ENCODE results near the gene FMO5.
"Not testable (repeated sequence)": the region's sequence is repeated elsewhere in the genome, so short reads cannot be mapped to it uniquely, and the experiment has no call there.

Gene FMO5

DNA sequence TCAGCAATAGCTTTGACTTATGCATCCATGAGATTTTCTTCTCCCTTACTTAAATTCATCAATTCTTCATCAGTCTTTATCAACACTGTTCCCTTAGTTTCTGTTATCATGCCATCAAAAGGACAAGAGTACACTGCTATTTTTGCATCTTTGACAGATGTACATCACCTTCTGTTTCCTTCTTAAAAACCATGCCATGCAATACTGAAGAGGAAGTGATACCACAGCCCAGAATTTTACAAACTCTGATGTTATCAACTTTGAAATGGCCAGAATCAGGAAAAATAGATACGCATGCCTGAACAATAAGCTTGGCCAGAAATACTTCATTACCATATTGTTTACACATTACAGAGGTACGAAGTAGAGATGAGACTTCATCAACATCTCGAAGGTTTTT, 21.1 kb downstream of the FMO5 start:
- no peak for DNase-seq

DNA sequence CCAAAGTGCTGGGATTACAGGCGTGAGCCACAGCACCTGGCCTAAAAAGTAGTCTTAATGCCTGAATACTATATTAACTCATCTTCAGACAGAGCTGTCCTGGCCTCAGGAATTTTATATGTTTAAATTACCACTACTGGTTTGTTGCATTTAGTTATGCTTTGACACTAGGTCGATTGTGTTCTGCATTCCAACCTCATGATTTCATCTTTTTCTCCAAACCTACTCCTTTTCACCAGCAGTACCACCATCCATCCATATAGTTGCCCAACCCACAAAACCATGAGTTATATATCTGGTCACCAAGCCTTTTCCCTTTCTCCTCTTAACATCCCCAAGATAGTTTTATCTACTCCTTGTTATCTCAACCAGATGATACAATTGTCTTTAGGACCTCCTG, 22.6 kb downstream of the FMO5 start:
- no peak for DNase-seq

DNA sequence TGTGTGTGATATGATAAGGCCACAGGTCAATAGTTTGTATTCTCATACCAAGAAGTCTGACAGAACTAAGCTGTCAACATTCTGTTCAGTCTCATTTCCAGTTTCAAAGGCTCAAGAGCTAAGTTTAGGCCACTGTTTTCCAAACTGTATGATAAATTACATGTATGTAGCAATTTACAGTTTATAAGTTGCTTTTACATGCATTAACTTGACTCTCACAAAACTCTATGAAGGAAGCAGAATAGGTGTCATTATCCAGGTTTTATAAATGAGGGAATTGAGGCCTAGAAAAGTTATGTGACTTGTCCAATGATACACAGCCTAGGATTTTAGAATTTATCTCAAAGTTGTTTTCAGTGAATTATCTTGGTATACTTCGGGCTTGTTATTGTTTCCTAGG, 23.4 kb downstream of the FMO5 start:
- DNase-seq = no peak

GRCh38 chr1:147201276-147201675, 23.9 kb downstream of the FMO5 start:
- peak; percentile 11 for DNase-seq

GRCh38 chr1:147197324-147197723, 27.8 kb downstream of the FMO5 start:
- DNase-seq = not testable (repeated sequence)

DNA sequence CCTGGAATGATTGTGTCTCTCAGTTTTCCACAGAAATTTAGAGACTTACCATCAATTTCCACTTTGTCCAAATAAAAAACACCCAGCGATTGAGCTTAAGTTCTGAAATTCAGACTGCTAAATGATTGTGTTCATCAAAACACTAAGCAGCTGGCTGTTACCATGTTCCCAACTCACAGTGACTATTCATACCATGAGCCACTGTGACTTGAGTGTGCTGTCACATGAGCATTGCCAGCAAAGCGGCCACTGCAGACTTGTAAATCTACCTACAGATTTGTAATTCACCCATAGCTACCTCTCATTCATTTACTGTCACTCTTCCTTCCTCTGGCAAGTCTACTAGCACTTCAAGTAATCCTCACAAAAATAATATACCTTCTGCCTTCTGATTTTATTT, 35.6 kb downstream of the FMO5 start:
- no peak for DNase-seq

- DNase-seq = no peak
Measured at GRCh38 chr1:147185432-147185831, 39.7 kb downstream of the FMO5 start.

DNA sequence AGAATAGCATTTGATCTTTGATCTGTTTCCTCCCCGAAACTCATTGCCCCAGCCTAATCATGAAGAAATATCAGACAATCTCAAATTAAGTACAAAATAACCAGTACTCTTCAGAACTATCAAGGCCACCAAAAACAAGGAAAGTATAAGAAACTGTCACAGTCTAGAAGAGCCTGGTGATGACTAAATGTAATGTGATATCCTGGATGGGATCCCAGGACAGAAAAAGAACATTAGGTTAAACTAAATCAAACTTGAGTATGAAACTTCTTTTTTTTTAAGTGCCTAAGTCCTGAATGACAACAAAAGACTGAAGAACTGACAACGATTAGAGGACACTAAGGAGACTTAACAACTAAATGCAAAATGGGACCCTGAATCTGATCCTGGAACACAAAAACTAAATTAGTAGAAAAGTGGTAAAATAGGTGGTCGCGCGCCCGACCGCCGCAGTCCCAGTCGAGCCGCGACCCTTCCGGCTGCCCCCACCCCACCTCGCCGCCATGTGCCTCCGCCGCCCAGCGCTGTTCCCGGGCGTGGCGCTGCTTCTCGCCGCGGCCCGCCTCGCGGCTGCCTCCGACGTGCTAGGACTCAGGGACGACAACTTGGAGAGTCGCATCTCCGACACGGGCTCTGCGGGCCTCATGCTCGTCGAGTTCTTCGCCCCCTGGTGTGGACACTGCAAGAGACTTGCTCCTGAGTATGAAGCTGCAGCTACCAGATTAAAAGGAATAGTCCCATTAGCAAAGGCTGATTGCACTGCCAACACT, 47.3 kb downstream of the FMO5 start:
- peak; percentile 24 for DNase-seq

DNA sequence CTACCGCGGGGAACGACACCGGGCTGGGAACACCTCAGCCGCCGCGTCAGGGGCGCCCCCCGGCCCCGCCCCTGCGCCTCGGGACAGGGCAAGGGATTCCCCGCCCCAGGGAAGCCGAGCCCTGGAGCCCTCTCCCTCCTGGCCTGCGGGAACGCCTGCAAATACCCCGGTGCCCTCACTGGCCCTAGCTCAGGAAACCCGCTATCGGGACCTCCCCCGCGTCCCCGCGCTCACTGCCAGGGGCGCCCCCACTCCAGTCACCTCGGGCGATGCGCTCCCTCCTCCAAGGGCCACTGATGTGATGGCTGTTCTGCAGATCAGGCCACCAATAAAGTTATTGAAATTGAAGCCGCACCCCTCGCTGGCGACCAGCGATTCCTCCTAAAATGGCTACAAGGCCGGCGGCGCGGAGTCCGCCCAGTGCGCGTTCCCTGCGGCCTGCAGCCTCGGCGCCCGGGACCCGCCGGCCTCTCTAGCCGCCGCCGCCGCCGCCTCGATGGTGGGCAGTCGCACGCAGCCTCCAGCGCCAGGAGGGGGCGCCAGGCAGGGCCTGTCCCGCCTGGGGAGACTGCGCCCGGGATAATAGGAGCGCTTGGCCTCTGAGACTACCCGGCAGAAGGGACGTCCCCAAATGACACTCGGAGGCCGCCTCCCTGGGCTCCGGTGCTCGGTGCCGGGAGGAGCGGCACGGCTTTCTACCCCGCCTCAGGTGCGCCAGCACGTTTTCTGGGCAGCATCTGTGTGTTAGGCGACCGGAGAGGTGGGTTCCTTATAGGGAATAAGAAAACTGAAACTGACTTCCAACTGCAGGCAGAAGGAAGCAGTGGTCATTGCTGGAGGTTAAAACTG, 52.7 kb downstream of the FMO5 start, which contains the start of gene PRKAB2:
PRKAB2 (minus strand) TSS at position 303 of the 849 bp plus-strand sequence. CDS start 326 bp downstream, outside the sequence.
- DNase-seq = peak; percentile 97

- no peak for DNase-seq
Measured at GRCh38 chr1:147171399-147172167, 53.6 kb downstream of the FMO5 start.

- DNase-seq = no peak
Measured at GRCh38 chr1:147169840-147170674, 55.1 kb downstream of the FMO5 start.

GRCh38 chr1:147169171-147169570, 56.0 kb downstream of the FMO5 start:
- DNase-seq = no peak

- DNase-seq = no peak
Measured at GRCh38 chr1:147168626-147169058, 56.5 kb downstream of the FMO5 start.

DNA sequence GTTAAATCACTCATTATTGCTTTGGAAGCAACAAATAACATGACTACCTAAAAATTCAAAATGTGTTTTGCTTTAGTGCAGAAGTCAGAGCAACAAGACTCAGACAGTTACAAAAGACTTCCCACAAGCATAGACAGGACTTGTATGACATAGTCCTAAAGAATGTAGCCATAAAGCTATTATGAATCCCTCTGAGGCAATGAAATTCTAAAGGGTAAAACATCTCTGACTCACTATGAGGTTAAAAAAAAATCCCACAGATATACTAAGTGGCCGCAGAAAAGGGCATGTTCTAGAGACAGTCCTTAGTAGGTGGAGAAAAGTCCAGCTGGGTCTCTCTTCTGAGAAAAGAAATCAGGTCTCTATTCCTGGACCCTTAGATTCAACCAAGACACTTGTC, 57.8 kb downstream of the FMO5 start:
- no peak for DNase-seq

DNA sequence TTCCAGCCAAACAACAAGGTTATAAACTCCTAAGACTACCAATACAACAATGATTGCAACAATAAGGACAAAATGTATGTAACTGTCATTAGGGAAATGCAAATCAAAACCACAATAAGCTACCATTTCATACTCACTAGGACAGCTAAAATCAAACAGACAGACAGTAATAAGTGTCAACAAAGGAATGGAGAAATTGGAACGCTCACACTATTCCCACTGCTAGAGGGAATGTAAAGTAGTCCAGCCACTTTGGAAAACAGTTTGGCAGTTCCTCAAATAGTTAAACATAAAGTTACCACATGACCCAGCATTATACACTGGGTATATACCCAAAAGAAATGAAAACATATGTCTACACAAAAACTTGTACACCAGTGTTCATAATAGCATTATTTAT, 62.1 kb downstream of the FMO5 start:
- no peak for DNase-seq

DNA sequence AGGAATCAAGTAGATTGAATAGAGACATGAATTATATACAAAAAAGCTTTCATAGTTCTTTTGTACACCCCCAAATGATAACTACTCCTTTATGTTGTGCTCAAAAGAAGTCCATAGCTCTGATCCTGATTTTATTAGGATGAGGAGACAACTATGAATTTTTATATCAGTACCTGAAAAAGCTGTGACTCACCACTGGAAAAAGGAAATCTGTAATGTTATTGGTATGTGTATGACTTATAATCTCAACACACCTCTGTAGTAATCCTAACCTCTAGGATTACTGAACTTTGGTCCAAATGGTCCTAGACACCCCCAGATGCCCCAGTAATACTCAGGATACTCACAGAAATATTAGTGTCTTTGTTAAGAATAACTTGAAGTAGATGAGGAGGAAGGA, 63.0 kb downstream of the FMO5 start:
- no peak for DNase-seq

DNA sequence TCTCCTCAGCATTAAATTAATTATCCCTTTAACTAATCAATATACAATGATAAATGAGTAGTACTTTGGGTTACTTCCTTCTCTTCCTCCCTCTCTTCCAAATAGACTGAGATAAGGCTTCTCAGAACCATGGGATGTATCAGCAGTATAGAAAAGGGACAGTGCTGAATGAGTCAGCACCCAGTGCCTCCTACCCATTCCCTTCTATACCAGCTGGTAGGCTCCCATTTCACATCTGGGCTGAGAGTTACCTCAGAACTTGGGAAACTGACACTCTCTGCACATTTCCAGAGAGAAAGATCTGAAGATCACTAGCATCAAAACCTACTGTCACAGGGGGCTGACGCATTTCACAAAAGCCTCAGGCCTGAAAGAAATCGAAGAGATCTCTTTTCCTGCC, 68.0 kb downstream of the FMO5 start:
- DNase-seq = not testable (repeated sequence)

DNA sequence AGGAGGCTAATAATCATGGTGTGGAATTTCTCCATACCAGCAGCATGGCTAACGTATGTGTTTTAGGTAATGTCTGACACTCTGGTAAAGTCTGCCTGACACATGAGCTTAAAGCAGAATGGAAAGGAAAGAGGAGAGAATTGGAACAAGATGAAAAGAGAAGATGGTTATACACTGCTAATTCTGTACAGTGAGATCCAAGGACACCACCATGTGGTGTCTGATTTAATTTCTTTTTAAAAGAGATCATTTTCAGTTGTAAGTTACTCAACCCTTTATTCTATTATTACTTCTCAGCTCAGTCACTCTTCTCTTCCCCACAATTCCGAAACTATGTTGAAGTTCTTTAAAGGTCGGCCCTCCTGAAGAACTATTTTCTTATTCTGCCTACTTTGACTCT, 68.5 kb downstream of the FMO5 start:
- DNase-seq = no peak

- no peak for DNase-seq
Measured at GRCh38 chr1:147152772-147153171, 72.4 kb downstream of the FMO5 start.

DNA sequence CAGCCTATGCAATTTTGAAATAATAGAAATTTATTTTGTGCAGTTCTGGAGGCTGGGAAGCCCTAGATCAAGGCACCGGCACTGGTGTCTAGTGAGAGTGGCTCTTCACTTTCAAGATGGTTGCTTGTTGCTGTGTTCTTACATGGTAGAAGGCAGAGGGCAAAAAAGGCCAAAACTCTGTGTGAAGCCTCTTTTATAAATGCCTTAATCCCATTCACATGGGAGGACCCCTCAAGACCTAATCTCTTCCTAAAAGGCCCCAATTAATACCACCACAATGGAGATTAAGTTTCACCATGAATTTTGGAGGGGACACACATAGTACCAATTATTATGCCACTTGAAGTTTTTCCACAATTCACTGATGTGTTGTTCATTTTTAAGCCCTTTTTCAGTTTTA, 73.9 kb downstream of the FMO5 start:
- DNase-seq = no peak

GRCh38 chr1:147142886-147143285, 82.3 kb downstream of the FMO5 start:
- DNase-seq = no peak

All from eye (tissue), 1 donor.